ENCODE data around the gene CISH.
A peak's percentile ranks its signal among the peaks of the same experiment; 100 is the strongest.

The CISH gene

DNA sequence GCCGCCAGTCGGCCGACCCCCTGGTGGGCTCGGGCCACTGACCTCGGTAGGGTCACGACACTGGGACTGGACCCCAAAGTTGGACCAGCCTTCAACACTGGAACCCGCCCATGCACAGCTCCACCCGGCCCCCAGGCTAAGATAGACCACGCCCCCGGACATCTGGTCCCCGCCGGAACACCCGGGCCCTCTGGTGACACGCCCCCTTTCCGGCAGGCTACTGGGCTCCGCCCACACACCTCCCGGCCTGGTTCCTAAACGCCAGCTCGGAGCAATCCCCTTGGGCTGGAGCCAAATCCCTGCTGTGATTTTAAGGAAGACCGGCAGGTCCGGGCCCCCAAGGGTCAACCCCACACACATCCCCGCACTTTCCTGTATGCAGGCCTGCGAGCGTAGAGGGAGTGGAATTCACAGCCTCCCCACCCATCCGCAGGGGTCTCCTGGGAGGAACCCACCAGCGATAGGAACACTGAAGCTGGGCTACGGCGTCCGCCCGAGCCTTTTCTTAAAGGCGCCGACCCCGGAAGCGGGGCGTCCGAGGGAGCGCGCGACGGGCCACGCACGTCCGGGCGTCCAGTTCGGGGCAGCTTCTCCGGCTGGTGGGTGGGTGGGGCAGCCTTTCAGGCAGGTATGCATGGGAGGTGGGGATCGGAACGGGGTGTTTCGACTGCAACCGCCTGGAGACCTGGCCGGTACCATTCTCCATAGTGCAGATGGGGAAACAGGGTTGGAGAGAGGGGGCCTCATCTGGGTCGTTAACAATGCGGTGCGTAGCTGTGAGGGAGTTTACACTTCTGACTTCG, 42.4 kb downstream of the CISH start, which contains the start of gene HEMK1:
HEMK1 (plus strand) TSS at position 576 of the 803 bp plus-strand sequence. CDS start 1,583 bp downstream, outside the sequence.
- peak; percentile 93 for DNase-seq

DNA sequence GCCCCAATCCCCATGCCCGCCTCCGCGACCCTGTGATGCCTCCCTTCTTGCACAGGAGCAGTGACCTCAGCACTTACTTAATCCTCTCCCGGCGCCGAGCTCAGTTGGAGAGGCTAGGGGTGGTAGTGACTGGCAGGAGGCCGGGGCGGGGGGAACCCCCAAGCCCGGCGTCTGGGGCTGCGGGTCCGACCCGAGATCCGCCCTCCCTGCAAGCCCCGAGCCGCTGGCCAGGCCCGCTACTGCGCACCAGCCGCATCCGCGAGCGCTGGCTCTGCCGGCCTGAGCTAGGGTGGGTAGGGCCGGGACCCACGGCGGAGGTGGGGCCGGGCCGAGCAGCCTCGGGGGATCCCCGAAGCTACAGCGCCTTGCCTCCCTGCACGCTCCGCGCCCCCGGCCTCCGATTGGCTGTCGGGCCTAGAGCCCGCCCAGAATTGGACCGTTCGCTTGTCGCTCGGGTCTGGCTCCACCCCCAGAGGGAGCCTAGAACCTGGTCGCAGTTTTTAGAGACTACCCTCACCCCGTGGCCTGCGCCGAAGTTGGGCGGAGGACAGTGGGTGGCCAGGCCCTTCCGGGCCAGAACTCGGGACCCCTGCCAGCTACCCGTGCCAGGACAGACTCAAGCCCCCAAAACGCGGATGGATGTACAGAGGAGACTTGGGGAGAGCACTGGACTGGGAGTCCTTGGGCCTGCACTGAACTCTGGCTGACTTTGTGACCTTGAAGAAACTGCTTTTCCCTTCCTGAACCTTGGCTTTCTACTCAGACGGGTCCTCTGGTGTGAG, 44.0 kb downstream of the CISH start, which contains the start of gene C3orf18:
C3orf18 (minus strand) TSS at position 362 of the 782 bp plus-strand sequence. CDS start 2,048 bp downstream, outside the sequence.
- peak; percentile 94 for DNase-seq

DNA sequence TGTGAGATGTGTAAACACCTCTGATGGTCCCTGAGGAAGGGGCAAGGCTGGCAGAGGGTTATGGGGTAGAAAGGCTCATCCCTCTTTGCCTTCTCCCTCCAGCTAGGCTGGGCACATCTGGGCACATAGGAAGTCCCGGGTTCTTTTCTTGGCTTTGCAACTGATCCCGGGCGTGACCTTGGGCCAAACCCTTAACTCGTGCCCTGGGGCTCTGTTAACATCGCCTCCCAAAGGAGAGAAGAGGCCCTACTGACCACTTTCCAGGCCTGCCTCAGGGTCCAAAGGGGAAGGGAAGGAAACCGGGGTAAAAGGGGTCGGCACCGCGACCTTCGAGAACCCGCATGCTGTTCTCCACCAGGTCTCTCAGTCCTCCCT, 44.6 kb downstream of the CISH start:
- DNase-seq = no peak

DNA sequence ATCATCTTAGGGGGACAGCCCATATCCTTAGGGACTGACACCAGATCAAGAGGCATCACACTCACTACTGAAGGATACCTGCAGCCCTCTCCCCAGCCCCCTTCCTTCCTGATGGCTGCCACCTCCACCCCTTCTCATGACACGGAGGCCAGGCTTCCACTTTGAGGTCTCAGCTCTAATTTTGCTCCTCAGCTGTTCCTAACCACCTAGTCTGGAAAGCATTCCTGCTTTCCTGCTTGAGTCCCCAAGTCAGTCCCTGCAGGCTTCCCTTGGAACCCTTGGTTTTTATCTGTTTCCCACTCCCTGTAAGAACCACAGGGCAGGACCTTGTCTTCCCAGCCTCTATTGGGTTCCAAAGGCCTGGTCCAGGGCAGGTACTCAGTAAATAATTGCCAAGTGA, 47.3 kb downstream of the CISH start:
- no peak for DNase-seq

DNA sequence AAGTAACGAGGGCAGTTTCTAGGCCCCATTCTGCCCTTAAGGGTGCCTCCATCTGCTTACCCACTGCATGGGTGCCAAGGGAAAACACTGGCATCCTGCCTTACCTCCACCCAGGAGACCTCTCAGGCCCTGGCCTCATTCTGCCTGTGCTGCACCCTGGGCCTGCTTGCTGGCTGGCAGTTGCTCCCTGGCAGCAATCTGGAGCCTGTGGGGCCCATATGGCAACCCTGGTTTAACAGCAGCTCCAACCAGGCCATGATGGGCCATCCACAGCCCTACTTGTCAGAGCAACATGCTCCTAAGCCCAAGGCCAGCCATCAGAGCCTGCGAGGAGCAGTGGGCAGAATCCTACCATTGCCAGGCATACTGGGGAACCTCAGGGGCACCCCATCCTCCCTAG, 47.7 kb downstream of the CISH start:
- DNase-seq = no peak

DNA sequence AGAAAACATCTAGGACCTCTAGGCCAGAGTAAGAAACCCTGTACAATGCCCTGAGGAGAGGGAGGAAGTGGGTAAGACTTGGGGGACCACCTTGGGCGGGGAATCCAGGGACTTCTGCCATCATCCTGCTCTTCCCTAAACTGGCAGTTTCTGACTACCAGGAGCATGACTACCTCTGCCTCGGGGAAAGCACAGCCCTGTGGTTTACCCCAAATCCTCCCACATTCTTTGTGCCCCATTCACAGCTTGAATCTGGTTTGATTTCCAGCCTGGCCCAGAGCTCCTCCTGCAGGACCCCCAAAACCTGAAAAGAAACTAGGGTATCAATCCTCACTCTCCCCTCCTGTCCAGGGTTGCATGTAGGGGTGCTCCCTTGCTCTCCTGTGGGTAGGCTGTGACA, 48.7 kb downstream of the CISH start:
- no peak for DNase-seq

DNA sequence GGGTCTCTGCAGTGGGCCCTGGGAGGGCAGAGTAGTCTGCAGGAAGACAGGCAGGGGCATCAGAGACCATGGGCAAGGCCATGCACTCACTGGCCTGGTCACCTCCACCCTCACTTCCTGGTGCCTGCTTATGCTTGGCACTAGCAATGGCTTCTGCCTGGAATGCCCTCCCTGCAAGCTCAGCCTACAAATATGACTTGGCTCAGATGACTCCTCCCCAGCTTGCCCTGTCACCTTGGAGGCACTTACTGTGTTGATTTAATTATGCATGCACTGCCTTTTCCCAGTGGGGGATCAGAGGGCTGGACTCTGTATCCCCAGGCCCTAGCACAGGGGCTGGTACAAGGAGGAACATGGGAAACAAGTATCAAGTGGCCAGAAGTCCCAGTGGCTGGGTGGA, 51.9 kb downstream of the CISH start:
- no peak for DNase-seq

DNA sequence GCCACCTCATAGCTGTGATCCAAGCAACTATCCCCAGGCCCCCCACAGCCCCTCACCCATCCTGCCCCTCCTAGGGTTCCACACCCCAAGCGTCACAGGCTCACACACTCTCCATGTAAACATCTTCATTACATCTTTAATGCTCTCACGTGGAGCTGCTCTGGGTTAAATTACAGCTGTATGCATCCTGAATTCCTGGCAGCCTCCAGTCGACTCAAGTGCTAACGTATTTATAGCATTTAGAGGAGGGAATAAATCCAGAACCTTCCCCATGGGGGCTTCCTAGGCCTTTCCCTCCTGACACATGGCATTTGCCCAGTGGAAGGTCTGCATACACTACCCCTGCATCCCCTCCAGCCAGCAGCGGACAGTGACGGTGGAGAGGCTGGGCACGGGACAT, 53.7 kb downstream of the CISH start:
- no peak for DNase-seq

DNA sequence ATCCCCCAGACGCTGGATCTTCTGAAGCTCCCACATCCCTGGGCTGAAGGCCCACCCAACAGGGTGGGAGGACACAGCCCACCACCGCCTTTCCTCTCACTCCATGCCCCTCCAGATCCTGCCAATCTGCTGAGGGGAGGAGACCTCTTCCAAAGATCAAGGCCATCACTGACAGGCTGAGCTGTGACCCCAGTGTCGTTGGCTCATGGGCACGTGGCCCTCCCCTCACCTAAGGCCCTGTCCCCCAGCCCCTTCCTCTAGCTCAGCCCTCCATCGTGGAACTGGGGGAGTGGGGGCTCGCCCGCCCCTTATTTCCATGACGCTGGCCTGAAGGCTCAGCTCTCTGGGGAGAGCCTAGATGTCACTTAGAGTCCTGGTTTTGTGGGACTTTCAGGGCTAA, 54.5 kb downstream of the CISH start:
- no peak for DNase-seq
